Left renal cortex interstitium (tissue), 4 donors: Measurements from ENCODE around the gene SMARCA2. TPM values are rescaled to one million over a fixed set of nuclear protein-coding genes. Genes with fewer than 3 reads are reported as not detected.

Source experiments
- DNase-seq, 4 donors: peaks; one replicate each; pipeline ENCODE4 v3.0.0-alpha.2; 2013; ENCODE audit warnings: low read depth in 4 of 4, low spot score in 2 of 4, missing footprints in 1 of 4
- polyA plus RNA-seq, 4 donors: library from polyadenylated mRNA; unstranded; fragments of 120-200 nt; gene quantifications; one replicate each; pipeline ENCODE4 v1.2.1, GENCODE V29; 2013; ENCODE audit not compliant: insufficient read length in 4 of 4

The SMARCA2 gene
- polyA plus RNA-seq, 4 donors: 89.4 to 162 (median 117) TPM

- DNase-seq: no peak
Observed at GRCh38 chr9:2086971-2087370, 71.8 kb downstream of the SMARCA2 start.

- no peak for DNase-seq
Observed at GRCh38 chr9:2087500-2088313, 72.6 kb downstream of the SMARCA2 start.

DNA sequence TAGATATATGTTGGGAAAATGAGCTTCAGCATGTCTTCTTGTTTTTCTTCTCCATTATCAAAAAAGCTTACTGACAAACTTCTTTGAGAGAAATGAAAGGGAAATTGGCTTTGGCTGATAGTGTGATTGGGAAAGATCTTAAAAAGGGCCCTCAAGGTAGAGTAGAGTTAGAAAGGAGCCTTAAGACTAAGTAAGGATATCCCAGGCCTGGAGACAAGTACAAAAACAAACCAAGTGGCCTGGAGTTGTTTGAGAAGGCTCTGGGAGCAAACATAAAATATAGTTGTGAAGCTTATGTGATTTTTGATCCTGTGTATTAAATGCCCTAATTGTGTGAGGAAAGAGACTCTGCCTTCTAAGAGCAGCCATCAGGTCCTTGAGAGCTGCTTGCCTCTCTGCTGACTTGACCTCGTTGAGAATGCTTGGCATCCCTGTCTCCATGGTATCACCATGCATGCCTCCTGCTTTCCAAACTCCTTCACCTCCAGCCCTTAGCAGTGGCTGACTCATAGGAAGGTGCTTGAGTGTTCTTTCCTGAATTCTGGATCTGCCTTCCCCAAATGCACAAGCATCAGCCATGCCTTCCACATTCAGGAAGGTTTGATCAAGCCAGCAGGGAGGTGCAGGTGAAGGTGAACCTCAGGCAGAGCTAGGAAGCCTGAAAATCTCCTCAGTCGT lies 78.9 kb downstream of the SMARCA2 start:
- DNase-seq: no peak

GRCh38 chr9:2096376-2096970 lies 81.3 kb downstream of the SMARCA2 start:
- no peak for DNase-seq

DNA sequence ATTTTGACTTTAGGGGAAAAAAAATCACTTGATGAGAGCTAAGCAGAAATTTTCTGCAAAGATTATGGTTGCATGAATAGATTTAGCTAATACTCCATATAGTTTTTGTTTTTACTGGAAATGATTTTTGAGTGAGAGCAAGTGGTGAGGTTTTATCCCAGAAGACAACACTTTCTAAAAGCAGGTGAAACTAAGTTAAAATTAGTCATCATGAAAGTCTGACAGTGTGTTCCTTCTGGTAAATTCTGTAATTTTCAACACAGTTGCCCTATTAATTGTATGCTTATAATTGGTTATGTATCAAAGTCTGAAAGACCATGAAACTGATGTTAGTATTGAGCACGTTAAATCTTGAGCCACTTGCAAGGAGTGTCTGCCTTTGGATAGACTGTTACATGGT lies 91.5 kb downstream of the SMARCA2 start:
- DNase-seq: no peak

DNA sequence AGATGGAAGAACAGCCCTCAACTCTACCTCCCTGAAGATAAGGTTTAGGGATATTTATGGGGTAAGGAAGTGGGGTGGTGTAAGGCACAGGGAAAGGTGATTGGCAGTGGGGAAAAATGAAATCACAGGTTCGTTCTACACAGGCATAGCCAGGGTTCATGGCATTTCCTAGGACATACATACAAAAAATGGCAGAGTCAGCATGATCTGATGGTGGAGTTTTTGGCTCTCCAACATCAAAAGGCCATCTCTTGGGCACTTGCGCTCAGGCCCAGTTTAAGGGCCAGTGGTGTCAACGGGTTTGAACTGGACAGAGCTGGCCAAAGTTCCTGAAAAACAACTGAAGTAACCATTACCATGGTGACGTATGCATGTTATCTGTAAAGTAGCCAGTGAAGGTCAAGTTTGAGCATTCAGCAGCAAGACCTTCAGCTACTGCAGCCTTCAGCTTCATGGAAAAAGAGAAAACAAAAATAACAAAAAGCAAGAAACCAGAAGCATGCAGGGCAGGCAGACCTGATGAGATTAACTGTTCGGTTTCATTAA lies 92.8 kb downstream of the SMARCA2 start:
- no peak for DNase-seq

- no peak for DNase-seq
Observed at GRCh38 chr9:2109069-2109650, 94.0 kb downstream of the SMARCA2 start.

DNA sequence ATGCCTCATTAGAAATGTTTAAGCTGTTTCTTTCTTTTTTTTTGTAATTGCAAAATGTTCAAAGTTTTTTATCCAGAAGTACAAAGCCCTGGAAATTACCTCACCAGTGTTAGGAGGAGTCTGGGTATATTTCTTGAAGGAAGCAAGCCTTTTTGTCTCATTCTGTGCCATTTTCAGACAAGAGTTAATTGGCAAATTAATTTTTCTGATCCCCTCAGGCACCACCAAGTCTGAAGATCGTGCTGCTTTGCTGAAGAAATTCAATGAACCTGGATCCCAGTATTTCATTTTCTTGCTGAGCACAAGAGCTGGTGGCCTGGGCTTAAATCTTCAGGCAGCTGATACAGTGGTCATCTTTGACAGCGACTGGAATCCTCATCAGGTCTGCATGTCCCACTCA lies 94.9 kb downstream of the SMARCA2 start:
- no peak for DNase-seq

- no peak for DNase-seq
Observed at GRCh38 chr9:2116073-2116472, 100.9 kb downstream of the SMARCA2 start.

DNA sequence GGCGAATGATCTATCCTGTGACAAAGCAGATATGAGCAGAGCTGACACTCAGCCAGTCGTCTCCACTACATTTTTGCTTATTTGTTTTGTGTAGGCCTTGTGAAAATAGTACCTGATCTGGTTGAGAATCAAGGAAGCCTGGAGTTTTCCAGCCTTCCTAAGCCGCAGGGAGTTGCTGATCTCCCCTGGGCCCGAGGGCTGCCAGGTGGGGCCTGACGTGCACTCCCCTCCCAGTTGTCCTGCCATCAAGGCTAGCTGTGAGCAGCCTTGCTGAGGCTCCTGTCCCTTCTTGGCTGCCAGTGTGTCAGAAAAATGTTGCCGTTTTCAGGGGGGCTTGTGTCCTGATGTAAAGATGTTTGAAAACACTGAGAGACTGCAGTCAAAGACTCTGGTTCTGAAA lies 102.4 kb downstream of the SMARCA2 start:
- no peak for DNase-seq

- DNase-seq: no peak
Observed at GRCh38 chr9:2119566-2119965, 104.4 kb downstream of the SMARCA2 start.

DNA sequence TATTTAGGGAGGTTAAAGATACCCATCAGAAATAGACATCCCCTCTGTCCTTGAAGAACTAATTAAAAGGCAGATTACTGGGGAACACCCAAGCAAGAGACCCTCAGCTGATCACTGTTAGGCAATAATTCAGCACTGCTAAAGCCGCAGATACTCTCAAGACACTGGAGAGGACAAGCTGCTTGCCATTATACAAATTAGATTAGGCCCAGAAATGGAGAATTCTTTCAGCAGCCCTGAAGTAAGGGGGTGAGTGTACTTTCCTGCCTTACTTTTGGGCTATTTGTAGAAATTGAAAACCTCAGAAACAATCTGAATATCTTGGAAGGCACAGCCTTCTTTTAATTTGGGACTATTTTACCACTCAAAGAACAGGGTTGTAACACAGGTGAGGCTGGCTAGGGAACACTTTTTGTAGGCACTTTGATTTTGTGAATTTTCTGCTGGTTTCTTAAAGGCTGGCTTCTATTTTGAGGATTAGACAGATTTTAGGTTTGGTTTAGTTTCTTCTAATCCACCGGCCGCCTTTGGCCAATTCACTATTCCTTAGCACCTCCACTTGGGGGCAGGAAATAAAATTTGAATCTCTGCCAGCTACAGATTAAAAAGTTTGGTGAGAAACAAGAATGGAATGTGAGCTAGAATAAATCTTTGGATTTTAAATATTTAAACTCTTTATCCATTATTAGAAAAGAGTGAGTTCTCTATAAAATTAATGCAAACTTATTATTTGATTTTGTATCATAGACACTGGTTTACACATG lies 106.0 kb downstream of the SMARCA2 start:
- DNase-seq: no peak

- DNase-seq: no peak
Observed at GRCh38 chr9:2122299-2122698, 107.2 kb downstream of the SMARCA2 start.

DNA sequence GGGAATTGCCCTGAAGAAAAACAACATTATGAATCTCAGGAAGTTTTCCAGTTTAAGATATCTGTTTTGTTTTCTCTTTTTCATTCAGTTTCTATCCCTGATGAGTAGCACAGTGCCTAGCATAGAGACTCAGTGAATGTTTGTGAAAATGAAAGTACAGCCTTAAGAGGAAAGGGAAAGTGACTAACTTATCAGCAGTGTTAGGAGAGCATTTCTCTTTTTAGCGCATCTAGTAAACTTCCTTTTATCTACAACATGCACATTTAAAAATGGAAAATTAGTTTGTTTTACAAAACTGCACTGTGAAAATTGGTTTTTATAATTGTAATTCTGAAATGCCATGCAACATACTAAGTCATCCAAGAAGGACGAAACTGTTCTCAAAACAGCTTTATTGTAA lies 110.8 kb downstream of the SMARCA2 start:
- DNase-seq: no peak

DNA sequence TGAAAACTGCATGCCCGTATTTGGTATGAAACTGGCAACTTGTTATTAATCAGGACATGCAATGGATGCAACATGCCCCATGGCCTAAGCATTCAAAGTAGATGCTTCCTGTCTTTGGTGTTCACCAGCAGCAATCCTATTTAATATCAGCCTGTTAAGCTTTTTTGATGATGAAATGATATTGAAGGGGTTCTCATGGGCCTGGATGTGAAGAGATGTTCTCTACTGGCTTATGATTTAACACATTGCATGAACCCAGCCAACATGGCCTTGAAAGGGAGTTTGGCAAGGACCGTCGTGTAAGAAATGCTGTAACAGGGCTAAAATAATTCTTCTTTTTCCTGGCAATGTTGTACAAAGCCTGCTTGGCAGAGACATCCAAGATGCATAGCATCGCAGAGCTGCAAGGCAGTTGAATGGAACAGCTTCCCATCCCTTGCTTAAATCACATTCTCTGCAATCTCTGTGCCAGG lies 111.2 kb downstream of the SMARCA2 start:
- DNase-seq: no peak

GRCh38 chr9:2127486-2127885 lies 112.3 kb downstream of the SMARCA2 start:
- no peak for DNase-seq

GRCh38 chr9:2128141-2128540 lies 113.0 kb downstream of the SMARCA2 start:
- no peak for DNase-seq

- DNase-seq: peak; percentile 24 to 49 (median 34)
Observed at GRCh38 chr9:2128618-2129017, 113.5 kb downstream of the SMARCA2 start.

DNA sequence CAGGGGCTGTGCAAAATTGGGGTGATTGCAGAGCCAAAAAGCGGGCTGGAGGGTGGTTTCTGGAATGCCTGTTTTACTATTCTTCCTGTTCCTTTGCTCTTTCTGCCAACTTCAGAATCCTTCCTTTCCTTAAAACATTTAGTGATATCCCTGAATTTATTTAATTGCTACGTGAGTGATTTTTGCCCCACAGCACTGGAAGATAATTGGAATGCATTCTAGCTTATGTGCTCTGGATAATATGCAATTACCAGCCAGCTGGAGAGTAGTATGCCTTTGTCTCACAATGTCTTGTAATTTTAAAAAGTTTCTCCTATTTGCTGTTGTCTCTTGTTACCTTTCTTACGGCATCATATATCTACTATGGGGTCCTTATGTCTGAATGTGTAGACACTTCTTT lies 115.8 kb downstream of the SMARCA2 start:
- no peak for DNase-seq

GRCh38 chr9:2132484-2133082 lies 117.4 kb downstream of the SMARCA2 start:
- DNase-seq: no peak
